ENCODE measurements around the gene PATL1.

The PATL1 gene

DNA sequence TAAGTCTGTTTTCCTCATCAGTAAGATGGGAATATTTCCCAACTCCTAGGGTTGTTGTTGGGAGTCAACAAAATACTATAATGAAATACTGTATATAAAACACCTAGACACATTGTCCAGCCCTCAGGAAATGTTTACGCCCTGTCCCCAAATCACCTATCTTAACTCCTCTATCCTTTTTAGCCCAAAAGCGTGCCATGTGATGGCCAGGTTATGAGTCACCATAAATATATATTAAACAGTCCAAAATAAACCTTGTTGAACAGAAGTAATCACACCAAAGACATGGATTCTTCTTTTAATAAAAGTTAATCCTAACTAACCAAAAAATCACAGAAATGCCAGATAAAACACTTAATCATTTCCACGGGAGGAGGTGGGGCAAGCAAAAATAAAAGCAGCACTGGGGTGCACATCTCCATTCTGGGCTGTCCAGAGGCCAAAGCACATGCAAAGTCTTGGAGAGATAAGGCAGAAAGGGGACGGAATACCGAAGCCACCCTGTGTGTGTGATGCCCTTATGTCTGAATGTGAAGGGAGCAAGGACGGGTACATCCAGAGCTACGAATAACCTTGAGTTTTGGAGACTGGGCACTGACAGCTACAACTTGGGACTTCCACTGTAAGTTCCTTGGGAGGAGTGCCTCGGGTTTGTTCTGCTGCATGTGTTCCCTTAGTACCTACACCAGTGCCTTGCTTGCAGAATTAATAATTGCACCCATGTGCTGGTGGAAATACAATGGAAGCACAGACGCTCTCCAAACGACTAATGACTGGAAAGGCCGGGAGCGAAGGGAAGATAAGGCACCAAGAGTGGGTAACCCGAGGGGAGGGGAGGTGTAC, 54.3 kb downstream of the PATL1 start:
- no peak for FAIRE-seq

DNA sequence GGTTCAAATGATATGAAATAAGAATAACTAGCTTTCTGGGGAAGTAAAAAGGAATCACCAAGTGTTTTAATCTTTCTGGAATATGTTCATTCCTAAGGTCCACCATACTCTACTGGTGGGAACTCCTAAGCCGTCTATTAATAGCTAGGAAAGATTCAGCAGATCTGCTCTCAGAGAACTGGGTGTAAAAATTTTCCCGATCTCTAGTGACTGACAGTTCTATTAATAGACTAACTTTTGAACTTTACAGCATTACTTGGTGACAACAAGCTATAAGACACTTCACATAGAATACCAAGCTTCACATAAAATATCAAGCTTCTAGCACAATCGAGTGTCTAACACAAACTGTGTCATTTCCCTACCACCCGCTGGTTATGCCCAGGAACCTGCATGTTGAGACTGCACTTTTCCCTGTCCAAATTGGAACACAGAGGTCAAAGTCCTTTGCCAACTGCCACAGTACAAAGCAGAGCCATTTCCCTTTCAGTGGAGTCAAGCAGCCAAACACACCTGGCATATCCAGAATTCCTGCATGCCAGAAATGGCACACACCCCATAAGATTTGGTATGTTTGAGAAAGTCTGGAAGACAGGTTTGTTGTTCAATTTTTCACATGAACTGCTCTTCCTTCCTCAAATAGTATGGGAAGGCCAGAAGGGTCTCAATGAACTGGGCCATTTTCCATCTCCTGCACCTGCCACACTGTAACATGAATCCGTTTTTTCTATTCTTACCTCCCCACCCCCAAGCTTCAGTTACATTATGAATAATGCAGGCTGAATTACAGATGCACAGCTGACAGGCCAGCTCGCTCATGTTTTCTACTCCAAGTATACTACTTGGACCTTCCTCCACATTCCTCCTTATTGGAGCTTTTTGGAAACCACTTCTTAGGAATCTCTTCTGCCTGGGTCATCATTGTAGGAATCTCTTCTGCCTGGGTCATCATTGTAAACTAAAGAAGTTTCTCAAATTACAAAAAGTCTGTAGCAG, 57.0 kb downstream of the PATL1 start:
- no peak for FAIRE-seq

DNA sequence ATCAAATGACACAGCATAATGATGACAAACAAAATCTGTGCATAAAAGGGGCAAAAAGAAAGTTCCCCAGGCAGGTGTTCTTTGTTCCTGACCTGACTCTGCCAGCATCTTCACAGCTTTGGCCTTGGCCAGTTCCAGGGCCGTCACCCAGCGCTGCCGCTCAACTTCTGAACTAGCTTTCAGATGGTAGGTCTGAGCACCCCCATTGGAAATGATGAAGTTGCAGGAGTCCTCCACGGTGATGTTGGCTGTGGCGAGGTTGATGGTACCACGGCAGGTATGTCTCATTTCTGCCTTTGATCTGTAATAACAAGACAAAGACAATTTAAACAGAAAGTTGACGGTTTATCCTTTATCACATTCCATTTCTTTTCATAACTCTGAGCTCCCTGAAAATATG, 58.5 kb downstream of the PATL1 start:
- FAIRE-seq: no peak

DNA sequence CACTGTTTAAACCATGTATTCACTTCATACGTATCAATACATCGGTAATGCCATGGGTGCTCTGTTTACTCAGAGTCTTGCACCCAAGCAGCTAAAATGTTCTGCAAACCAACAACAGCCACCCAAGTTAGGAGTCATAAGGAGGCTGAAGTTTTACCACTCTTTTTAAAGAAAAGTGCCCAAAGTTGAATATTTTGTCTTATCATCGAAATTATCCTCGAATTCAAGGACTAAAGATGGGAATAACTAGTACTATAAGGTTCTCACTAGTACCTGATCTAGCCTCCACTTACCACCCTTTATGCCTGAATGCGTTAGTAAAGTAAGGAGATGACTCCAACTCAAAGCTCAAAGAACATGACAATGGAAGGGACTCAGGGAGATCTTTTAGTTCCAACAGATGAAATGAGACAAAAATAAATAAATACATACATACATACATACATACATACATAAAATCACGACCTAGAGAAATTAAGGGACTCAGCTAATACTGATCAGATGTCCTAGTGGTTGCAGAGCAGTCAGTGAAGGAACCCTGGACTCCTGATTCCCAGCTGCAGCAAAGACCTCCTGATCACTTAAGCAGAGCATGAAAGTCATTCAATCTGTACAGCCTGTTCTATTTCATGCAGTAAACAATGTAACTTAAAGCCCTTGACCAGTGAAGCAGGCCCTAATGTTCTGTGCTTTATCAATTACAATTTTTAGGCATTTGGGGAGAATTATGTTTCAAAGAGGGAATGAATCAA, 61.0 kb downstream of the PATL1 start:
- FAIRE-seq: no peak

DNA sequence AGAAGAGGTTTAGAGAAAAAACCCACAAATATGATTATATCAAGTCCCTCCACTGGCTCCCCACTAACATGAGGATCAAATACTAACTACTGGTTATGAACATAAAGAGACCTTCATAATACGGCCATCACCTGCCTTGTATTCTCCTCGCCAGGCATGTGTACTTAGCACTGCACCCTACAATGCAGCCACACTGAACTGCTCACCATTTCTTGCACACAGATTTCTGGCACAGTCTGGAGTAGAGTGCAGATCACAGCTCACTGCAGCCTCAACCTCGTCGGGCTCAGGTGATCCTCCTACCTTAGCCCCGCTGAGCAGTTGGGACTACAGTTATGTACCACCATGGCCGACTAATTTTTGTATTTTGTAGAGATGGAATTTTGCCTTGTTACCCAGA, 66.4 kb downstream of the PATL1 start:
- no peak for FAIRE-seq

DNA sequence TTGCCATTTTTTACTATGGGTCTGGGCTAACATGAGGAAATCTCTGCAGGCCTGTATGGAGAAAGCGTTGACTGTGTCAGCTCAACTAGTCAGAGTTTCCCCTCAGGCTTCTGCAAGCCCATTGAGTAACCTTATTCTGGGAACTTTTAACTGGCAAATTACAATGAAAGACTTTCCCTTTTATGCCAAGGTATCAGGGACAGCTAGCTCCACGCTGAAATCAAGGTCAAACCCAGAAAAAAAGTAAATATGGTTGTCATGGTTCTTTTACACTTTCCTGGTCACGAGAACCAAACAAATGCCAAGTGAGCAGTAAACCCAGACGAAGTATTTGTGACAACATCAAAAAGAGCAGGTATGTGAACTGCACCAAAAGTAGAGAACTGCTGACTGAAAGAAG, 67.0 kb downstream of the PATL1 start:
- FAIRE-seq: no peak

DNA sequence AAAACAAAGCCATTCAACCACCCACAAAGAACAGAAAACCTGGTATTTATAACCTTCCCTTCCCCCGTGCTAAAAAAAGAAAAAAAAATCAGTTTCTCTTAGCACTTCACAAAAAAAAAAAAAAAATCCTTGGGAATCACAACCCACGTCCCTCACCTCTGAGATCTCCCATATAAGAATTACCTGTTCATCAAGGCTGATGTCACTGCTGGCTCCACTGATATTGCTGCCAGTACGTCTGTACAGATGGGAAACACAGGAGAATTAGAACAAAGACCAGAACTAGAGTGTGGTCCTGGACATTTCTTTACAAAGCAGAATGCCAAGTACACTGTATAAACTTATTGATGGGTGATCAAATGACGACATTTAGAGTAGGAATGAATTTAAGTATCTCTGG, 68.2 kb downstream of the PATL1 start:
- no peak for FAIRE-seq

DNA sequence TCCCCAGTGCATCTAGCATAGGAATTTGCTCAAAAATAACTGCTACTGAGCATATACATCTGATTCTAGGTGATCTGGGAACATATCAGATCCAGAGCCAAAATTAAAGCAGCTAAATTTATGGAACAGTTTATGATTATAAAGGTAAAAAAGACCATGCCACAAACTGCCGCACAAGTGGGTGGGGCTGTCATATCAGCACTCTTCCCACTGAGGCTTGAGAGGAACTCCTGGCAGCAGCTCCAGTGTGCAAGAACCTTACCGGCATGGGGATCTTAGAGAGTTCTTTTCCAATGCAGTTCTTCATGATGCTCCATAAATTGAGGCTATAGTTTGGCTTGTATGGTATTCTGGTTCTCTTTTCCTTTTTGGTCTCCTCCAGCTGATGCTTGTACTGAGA, 68.6 kb downstream of the PATL1 start:
- FAIRE-seq: no peak

DNA sequence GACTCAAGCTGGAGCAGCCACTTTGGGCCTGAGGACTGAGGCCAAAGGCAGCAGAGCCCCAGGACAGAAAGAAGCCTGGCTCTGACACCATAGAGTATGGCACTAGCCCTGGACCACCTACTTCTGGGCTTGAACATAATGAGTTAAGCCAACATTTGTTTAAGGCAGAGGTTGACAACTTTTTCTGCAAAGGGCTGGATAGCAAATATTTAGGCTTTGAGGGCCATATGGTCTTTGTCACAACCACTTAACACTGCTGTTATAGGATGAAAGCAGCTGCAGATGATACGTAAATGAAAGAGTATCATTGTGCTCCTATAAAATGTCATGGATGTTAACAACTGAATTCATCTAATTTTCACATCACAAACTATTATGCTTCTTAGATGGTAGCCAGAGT, 69.9 kb downstream of the PATL1 start:
- FAIRE-seq: no peak
